ENCODE results near the gene FEV. TPM values are rescaled to one million over a fixed set of nuclear protein-coding genes. Genes with fewer than 3 reads are reported as not detected.

FEV gene
- total RNA-seq, 3 donors from 2014 or later: 0.63 to 2.7 (median 1.8) TPM

DNA sequence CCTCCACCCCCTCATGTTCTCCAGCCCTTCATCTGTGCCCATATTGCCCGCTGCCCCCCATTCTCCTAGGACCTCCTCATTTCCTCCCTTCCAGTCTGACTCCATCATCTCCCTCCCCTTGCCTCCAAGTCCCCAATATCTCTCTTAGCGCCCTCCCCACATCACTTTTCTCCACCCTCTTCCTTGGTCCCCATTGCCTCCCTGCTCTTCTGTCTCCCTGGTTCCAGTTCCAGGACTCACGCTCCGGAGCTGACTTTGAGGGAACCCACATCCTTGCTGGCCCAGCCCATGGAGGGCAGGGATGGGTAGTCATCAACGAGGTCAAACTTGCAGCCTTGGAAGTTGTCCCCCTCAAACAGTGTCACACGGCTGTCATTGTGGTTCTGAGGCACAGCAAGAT, 5.6 kb upstream of the FEV start:
- Histone ChIP-seq H3K9me3 (no peaks in the 10 kb centered on the region), H3K4me1 (ENCODE audit: low read depth) (peaks cover 14% of the 10 kb centered on the region), H3K4me3 (no peak overlapping the region), H3K36me3 (ENCODE audit: low read depth) (no peaks in the 10 kb centered on the region)
- no peak for DNase-seq
- no peak for ATAC-seq
- TF ChIP-seq, protein P1, sequence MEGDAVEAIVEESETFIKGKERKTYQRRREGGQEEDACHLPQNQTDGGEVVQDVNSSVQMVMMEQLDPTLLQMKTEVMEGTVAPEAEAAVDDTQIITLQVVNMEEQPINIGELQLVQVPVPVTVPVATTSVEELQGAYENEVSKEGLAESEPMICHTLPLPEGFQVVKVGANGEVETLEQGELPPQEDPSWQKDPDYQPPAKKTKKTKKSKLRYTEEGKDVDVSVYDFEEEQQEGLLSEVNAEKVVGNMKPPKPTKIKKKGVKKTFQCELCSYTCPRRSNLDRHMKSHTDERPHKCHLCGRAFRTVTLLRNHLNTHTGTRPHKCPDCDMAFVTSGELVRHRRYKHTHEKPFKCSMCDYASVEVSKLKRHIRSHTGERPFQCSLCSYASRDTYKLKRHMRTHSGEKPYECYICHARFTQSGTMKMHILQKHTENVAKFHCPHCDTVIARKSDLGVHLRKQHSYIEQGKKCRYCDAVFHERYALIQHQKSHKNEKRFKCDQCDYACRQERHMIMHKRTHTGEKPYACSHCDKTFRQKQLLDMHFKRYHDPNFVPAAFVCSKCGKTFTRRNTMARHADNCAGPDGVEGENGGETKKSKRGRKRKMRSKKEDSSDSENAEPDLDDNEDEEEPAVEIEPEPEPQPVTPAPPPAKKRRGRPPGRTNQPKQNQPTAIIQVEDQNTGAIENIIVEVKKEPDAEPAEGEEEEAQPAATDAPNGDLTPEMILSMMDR (IDR thresholded peaks at IDR 0.05): no peak
- intact Hi-C loops (cut with DNase I, micrococcal nuclease): no loop called here

DNA sequence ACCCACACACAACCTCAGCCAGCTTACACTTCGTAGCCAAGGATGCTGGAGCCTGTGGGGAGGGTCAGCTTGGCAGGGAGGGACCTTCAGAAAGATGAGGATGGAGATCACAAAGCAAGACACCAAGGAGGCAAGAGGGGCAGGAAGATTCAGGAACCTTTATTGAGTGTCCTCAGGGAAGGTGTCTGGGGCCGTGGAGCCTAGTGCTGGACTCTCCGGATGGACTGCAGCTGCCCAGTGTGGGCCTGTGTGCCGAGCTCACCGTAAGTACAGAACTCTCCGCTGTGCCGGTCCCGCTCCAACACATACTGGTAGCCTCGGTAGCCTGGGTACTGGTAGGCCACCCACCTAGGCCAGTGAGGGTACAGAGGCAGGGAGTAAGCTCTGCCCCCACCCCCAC, 5.1 kb upstream of the FEV start:
- H3K4me3 ChIP-seq: no peak overlapping the region
- intact Hi-C loops (cut with DNase I, micrococcal nuclease): no loop called here

DNA sequence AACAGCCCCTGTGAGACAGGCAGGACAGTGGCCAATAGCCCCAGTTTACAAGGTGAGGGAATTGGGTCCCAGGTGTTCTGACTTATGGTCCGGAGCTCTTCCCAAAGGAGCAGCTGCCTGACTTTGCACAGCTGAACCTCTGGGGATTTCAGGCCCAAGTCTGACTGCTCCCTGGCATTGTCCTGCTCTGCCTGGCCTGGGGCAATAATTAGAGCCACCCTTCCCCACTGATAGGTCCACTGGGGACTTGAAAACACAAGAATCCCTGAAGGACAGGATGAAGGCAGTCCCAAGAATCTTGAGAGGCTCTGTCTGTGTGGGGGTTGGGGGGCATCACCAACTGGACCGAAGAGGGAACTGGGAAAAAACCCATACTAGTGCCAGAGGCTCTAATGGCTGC, 3.7 kb upstream of the FEV start:
- H3K36me3 ChIP-seq (ENCODE audit: low read depth): no peaks in the 10 kb centered on the region
- DNase-seq: no peak
- H3K9me3 ChIP-seq: no peaks in the 10 kb centered on the region
- ATAC-seq: no peak
- H3K4me1 ChIP-seq (ENCODE audit: low read depth): peaks cover 17% of the 10 kb centered on the region
- no peak overlapping the region for H3K4me3 ChIP-seq
- intact Hi-C loops (cut with DNase I, micrococcal nuclease): no loop called here
- TF ChIP-seq, protein P1 (IDR thresholded peaks at IDR 0.05): no peak

More for the DNA sequence above, 5.1 kb upstream of the FEV start:
- ATAC-seq (no peak), DNase-seq (no peak)
- TF ChIP-seq, protein P1 (IDR thresholded peaks at IDR 0.05): no peak
- no peaks in the 10 kb centered on the region for H3K36me3 ChIP-seq (ENCODE audit: low read depth)
- no peaks in the 10 kb centered on the region for H3K9me3 ChIP-seq
- H3K4me1 ChIP-seq (ENCODE audit: low read depth): peaks cover 14% of the 10 kb centered on the region

DNA sequence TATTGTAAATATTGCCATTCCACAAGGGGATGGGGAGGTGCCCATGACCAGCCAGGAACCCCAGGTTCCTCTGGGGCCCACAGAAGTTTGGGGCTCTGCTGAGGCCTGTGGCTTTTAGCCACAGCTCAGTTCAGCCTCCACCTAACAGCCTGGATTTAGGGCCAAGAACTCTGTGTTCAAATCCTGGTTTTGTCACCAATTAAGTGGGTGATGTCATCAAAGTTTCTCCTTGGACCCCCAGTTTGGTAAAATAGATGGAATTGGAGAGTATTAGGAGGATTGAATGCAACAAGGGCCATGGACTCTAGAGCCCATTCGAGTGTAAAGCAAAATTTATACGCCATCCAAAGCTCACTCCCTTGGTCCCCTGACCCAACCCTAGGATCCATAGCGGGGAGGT, 3.2 kb upstream of the FEV start:
- no peaks in the 10 kb centered on the region for H3K9me3 ChIP-seq
- H3K4me3 ChIP-seq: no peak overlapping the region
- intact Hi-C loops (cut with DNase I, micrococcal nuclease): no loop called here
- ATAC-seq (no peak), DNase-seq (no peak)
- no peaks in the 10 kb centered on the region for H3K36me3 ChIP-seq (ENCODE audit: low read depth)
- TF ChIP-seq, protein P1 (IDR thresholded peaks at IDR 0.05): no peak
- H3K4me1 ChIP-seq (ENCODE audit: low read depth): peaks cover 12% of the 10 kb centered on the region

DNA sequence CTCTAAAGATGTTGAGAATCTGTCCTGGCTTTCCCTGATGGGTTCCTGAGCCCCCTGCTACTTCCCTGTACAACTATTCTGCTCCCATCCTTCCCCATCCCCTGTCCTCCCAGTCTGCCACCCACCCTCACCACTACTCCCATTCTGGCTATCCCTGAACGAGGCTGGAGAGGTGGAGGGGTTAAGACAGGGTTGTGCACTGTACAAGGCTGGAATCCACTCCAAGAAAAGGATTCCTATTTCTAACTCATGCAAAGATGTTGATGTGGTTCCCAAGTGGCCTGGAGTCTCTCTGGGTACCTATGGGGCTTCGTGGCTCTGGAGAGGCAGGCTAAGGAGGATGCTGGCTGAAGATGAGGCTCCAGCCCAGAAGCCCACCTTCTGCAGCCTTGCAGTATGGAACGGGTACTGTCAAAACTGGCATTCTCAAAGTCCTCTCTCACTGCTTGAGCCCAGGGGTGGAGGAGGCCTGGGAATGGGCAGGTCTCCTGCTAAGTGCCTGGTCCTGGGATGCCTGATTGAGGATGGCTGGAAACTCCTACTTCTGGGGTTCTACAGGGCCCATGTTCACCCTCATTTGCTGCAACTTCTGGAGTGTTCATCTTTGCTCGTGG, 1.3 kb upstream of the FEV start:
- no peaks in the 10 kb centered on the region for H3K36me3 ChIP-seq (ENCODE audit: low read depth)
- peaks cover 17% of the 10 kb centered on the region for H3K4me1 ChIP-seq (ENCODE audit: low read depth)
- TF ChIP-seq, protein P1 (IDR thresholded peaks at IDR 0.05): no peak
- ATAC-seq (no peak), DNase-seq (no peak)
- H3K4me3 ChIP-seq: no peak overlapping the region
- no peaks in the 10 kb centered on the region for H3K9me3 ChIP-seq
- intact Hi-C loops (cut with DNase I, micrococcal nuclease): no loop called here
